Fibroblast of peridontal ligament (primary cell): ENCODE results near the gene RAB22A.
"Not testable (repeated sequence)": the region's sequence is repeated elsewhere in the genome, so short reads cannot be mapped to it uniquely, and the experiment has no call there.

ENCODE experiments used
- DNase-seq: peaks from one replicate; pipeline ENCODE4 v3.0.0-alpha.2; 2010; ENCODE audit errors: extremely low read depth

The RAB22A gene

GRCh38 chr20:58388882-58389323 is 79.4 kb downstream of the RAB22A start, which contains the start of gene VAPB:
Gene VAPB, plus strand, starts transcription at chr20:58389229. Its CDS starts 231 bp downstream, at chr20:58389460.
- peak; percentile 95 for DNase-seq

GRCh38 chr20:58389324-58389967 is 79.9 kb downstream of the RAB22A start:
- DNase-seq = peak; percentile 22

GRCh38 chr20:58389968-58390658 is 80.6 kb downstream of the RAB22A start:
- no peak for DNase-seq

DNA sequence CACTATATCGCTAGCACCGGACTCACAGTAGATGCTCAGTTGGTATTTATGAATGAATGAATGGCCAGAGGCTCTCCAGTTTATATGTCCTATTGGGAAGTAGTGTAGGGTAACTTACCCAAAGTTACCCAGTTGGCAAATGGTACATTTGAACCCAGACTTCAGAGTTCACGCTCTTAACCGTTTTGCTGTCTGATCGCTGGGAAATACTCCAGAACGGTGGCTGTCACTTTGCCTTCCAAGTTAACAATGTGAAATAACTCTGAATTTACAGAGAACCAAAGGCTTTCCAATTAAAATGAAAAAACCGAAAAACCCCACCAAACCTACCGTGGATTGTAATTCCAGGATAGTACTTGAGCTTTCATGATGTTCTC is 81.1 kb downstream of the RAB22A start:
- DNase-seq = no peak

- DNase-seq = no peak
Measured at GRCh38 chr20:58392286-58392685, 82.8 kb downstream of the RAB22A start.

DNA sequence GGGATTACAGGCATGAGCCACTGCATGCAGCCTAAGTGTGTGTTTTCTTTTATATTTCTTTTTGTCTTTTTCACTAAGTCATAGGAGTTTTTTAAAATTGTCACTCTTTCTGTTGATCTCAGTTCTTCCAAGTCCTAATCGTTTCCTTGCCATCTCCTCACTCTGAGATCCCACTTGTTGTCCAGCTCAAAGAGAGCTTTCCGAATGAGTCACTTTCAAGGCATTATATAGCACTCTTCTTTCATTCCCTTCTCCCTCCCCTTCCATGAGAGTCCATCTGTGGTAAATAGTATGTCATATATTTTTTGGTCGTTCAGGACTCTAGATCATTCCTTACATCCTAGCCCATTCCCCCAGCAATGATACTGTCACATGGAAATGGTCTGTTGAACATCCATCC is 83.8 kb downstream of the RAB22A start:
- DNase-seq = peak; percentile 60

- no peak for DNase-seq
Measured at GRCh38 chr20:58394801-58395200, 85.3 kb downstream of the RAB22A start.

DNA sequence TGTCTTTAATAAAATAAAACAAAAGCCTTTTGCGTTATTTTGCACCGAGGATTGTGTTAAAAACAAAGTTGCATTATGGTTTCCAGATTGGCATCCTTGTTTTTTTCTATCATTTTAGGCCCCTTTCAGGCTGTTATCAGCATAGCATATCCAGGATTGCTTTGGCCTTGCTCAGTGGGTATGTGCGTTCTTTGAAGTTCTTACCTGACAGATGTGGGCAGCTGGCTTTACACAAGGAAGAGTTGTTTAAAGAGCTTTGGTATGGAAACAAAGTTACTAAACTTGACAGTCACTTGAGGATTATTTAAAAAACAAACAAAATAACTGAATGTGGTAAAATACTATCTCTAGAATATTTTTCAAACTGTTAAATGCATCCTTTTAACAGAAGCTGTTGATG is 86.1 kb downstream of the RAB22A start:
- no peak for DNase-seq

GRCh38 chr20:58397429-58397828 is 87.9 kb downstream of the RAB22A start:
- DNase-seq = no peak

DNA sequence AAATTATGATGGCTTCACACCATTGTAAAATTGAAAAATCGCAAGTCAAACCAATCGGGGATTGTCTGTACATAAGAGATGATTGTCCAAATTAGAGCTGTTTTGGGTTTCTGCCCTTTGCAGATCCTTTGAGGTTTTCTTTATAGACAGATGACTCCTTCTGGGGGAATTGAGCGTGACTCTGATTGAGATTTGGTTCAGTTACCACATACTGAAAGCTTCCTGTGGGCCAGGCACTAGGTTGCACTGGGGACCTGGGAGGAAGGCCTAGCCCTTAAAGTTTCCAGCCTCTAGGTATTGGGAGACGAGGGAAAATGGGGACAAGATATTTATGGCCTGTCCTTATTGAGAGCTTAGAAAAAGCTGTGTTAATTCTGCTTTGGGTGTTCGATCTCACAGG is 88.7 kb downstream of the RAB22A start:
- no peak for DNase-seq

DNA sequence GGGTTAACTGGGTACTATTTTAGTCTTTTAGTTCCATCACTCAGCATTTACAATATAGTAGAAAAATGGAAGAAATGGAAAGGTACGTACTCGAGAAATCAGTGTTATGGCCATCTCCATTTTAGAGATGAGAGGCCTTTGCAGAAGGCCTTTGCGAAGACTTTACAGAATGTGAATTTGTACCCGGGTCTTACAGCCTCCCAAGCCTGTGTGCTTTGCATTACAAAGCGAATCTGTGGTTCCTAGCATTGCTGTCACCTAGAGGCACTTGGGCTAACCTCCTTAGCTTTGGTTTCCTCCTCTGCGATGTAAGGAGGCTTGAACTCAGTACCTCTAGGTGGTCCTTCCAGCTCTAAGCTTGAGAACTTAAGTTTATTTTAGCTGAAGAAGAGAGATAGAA is 90.4 kb downstream of the RAB22A start:
- DNase-seq = no peak

- DNase-seq = no peak
Measured at GRCh38 chr20:58401162-58401561, 91.6 kb downstream of the RAB22A start.

DNA sequence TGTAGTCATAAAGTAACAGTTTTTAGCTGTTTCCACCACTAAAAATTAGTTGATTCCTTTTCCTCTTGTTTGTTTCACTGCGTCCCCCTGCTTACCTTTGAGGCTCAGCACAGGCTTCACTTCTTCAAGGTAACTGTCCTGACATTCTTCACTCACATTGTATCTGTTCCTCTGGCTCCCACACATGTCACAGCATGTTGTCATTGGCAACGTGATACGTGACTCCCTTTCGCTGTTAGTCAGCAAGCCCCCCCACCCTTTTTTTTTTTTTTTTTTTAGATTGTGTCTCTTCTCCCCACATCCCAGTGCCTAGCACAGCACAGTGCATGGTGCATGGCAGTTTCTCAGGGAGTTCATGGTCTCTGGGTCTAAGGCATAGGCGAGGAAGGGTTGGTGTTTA is 92.8 kb downstream of the RAB22A start:
- DNase-seq = no peak

- no peak for DNase-seq
Measured at GRCh38 chr20:58402827-58403226, 93.3 kb downstream of the RAB22A start.

DNA sequence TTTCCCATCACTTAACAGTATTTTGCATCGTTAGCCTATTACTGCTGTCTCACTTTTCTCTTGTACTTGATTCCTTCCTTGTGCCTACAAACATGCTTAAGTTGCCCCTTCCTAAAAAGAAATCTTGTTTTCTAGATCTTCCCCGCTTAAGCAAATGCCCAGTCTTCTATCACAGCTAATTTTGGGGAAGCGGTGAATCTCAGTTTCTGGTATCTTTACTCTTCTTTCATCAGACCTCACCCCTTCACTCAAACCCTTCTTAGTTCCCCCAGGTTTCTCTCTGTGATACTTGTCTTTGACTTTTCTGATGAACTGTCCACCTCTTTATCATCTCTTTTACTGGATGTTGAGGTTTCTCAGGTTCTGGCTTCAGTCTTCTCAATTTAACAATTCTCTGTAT is 93.8 kb downstream of the RAB22A start:
- no peak for DNase-seq

DNA sequence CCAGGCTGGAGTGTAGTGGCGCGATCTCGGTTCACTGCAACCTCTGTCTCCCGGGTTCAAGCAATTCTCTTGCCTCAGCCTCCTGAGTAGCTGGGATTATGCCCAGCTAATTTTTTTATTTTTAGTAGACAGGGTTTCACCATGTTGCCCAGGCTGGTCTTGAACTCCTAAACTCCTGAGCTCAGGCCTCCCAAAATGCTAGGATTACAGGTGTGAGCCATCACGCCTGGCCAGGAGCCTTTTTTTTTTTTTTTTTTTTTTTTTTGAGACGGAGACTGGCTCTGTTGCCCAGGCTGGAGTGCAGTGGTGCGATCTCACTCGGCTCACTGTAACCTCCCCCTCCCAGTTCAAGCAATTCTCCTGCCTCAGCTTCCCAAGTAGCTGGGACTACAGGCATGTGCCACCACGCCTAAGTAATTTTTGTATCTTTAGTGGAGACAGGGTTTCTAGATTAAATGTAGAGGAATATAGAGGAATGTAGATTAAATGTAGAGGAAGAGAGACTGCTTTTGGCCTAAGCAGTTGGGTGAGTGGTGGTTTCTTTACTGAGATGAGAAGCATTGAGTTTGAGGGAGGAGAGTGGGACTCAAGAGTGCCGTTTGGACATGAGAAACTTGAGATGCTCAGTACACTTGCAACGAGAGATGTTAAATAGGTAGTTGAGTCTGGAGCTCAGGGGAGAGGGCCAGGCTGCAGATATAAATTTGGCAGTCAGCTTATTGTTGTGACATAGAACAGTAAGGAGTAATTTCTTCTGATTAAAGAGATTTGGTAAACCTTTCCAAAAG is 96.2 kb downstream of the RAB22A start:
- peak; percentile 18 for DNase-seq

DNA sequence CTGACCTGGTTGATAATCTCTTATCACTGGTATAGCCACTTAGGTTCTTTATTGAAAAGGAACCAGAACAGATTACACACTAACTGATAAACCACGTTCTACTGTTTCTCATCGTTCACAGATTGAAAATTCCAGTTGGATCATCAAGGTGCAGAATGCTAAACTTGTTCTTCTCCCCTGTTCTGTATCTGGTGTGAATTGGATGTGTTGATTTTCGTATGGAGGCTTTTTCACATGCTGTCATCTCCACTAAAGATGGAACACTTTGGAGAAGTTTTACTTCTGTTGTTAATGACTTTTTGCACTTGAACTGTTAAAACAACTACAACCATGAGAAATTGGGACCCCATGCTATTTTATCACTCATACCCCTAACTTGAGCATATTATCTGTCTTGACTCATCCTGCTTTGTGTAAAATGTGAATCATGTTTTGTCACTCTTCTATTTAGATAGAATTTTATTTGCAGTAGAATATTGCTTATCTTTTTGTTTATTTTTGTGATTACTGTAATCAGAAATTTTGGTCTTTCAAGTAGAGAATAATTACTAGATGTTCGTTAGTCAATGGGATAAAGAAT is 97.0 kb downstream of the RAB22A start:
- no peak for DNase-seq

DNA sequence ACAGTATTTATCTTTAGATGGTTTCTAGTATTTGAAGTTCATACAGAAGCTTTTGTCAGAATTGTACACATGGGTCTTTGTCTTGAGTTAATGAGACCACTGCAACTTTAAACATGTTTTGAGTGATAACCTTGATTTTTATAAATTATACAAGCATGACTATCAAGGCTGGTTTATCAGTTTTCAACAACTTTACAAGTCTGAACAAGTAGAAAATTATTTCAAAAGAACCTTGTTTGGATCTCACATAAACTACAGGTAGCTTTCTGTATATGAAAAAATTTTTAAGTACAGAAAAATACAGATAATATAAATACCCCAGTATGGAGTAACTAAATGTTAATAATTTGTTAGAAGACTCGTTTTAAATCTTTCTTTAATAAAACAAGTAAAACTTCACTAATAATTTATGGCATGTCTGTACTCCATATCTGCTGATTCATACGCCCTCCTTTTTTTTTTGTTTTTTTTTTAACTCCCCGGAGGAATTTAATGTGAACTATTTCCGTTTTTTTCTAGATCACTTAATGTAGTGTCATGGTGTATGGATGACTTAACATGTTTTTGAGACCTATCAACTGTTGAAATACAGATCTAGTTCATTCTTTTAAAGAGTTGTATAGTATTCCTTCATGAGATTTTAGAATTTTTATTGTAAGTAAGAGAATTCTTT is 97.8 kb downstream of the RAB22A start:
- no peak for DNase-seq

- no peak for DNase-seq
Measured at GRCh38 chr20:58407966-58408557, 98.5 kb downstream of the RAB22A start.

GRCh38 chr20:58408603-58409246 is 99.2 kb downstream of the RAB22A start:
- DNase-seq = no peak

DNA sequence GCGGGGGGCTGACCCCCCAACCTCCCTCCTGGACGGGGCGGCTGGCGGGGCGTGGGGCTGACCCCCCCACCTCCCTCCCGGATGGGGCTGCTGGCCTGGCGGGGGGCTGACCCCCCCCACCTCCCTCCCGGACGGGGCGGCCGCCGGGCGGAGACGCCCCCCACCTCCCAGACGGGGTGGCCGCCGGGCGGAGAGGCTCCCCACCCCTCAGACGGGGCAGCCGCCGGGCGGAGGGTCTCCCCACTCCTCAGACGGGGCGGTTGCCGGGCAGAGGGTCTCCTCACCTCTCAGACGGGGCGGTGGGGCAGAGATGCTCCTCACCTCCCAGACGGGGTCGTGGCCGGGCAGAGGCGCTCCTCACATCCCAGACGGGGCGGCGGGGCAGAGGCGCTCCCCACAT is 104.7 kb downstream of the RAB22A start:
- DNase-seq = not testable (repeated sequence)
